Measurements from ENCODE around the gene TTC39B.

TTC39B gene

DNA sequence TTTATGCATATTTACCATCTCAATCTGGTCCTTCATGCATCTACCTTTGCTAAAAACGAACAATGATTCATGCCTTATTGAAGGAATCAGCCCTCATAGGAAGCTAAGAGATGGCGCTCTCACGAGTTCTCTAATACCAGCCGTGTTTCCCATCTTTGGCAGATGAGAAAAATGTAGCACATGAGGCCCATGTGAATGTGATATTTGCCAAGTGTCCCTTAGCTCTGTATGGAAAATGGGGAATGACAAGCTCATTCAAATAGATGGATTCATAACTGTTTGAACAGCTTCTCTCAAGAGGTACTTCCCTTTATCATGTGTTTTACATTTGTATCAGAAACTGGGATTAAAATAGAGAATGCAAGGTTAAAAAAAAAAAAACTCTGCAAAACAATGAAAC is 66.1 kb downstream of the TTC39B start:
- Histone ChIP-seq H3K79me2 (ENCODE audit: insufficient read depth, low read length) (no peaks in the 10 kb centered on the region), H3K9ac (ENCODE audit: low read length) (no peak overlapping the region), H3K4me1 (ENCODE audit: insufficient read depth, low read length, severe bottlenecking) (no peaks in the 10 kb centered on the region), H3K36me3 (ENCODE audit: insufficient read depth, low read length) (no peaks in the 10 kb centered on the region), H3K27me3 (ENCODE audit: insufficient read depth, low read length) (no peaks in the 10 kb centered on the region), H3K9me3 (ENCODE audit: low read length) (no peaks in the 10 kb centered on the region), H3K4me2 (ENCODE audit: low read length) (no peak overlapping the region), H3F3A (ENCODE audit: insufficient read depth, low read length) (no peaks in the 10 kb centered on the region), H3K27ac (ENCODE audit: low read depth, low read length, poor library complexity, severe bottlenecking) (no peak overlapping the region), H2AFZ (ENCODE audit: low read length) (no peak overlapping the region), H3K4me3 (ENCODE audit: low read depth, low read length, poor library complexity, severe bottlenecking) (no peak overlapping the region), H3K9me2 (ENCODE audit: low read depth, low read length) (no peaks in the 10 kb centered on the region), H4K20me1 (ENCODE audit: insufficient read depth, low read length) (no peaks in the 10 kb centered on the region)
- TF ChIP-seq EZH2 (IDR thresholded peaks at IDR 0.05; ENCODE audit: borderline replicate concordance, low read length): no peak
- TF ChIP-seq, protein P1, sequence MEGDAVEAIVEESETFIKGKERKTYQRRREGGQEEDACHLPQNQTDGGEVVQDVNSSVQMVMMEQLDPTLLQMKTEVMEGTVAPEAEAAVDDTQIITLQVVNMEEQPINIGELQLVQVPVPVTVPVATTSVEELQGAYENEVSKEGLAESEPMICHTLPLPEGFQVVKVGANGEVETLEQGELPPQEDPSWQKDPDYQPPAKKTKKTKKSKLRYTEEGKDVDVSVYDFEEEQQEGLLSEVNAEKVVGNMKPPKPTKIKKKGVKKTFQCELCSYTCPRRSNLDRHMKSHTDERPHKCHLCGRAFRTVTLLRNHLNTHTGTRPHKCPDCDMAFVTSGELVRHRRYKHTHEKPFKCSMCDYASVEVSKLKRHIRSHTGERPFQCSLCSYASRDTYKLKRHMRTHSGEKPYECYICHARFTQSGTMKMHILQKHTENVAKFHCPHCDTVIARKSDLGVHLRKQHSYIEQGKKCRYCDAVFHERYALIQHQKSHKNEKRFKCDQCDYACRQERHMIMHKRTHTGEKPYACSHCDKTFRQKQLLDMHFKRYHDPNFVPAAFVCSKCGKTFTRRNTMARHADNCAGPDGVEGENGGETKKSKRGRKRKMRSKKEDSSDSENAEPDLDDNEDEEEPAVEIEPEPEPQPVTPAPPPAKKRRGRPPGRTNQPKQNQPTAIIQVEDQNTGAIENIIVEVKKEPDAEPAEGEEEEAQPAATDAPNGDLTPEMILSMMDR (IDR thresholded peaks at IDR 0.05; ENCODE audit: low read length): no peak

DNA sequence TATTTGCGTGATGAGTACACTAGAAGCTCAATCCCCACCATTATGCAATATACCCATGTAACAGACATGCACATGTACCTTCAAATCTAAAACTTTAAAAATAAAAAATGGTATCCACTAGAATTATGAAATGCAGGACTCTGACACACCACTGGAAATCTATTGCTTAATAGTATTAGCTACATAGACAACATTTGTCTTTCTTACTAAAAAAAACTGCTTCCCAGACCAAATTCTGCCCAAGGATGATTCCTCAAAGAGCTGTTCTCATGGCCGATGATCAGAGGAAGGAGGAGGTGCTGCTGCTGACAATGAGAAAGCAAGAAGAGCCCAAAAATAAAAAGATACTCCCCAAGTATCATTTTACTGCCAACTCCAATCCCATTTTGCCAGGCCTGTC is 67.2 kb downstream of the TTC39B start:
- TF ChIP-seq, protein P1 (IDR thresholded peaks at IDR 0.05; ENCODE audit: low read length): no peak
- TF ChIP-seq EZH2 (IDR thresholded peaks at IDR 0.05; ENCODE audit: borderline replicate concordance, low read length): no peak
- Histone ChIP-seq H4K20me1 (ENCODE audit: insufficient read depth, low read length) (no peaks in the 10 kb centered on the region), H3K4me3 (ENCODE audit: low read depth, low read length, poor library complexity, severe bottlenecking) (no peak overlapping the region), H3K9ac (ENCODE audit: low read length) (no peak overlapping the region), H3K36me3 (ENCODE audit: insufficient read depth, low read length) (no peaks in the 10 kb centered on the region), H3K27me3 (ENCODE audit: insufficient read depth, low read length) (no peaks in the 10 kb centered on the region), H3K9me3 (ENCODE audit: low read length) (no peaks in the 10 kb centered on the region), H3K9me2 (ENCODE audit: low read depth, low read length) (no peaks in the 10 kb centered on the region), H3K4me1 (ENCODE audit: insufficient read depth, low read length, severe bottlenecking) (no peaks in the 10 kb centered on the region), H3K27ac (ENCODE audit: low read depth, low read length, poor library complexity, severe bottlenecking) (no peak overlapping the region), H3K4me2 (ENCODE audit: low read length) (no peak overlapping the region), H3K79me2 (ENCODE audit: insufficient read depth, low read length) (no peaks in the 10 kb centered on the region), H2AFZ (ENCODE audit: low read length) (no peak overlapping the region), H3F3A (ENCODE audit: insufficient read depth, low read length) (no peaks in the 10 kb centered on the region)

DNA sequence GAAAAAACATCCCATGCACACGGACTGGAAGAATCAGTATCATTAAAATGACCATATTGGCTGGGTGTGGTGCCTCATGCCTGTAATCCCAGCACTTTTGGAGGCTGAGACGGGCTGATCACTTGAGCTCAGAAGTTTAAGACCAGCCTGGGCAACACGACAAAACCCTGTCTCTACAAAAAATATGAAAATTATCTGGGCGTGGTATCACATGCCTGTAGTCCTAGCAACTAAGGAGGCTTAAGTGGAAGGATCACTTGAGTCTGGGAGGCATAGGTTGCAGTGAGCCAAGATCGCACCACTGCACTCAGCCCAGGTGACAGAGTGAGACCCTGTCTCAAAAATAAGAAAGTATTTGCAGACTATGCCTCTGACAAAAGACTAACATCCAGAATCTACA is 68.4 kb downstream of the TTC39B start:
- Histone ChIP-seq H3K4me1 (ENCODE audit: insufficient read depth, low read length, severe bottlenecking) (no peaks in the 10 kb centered on the region), H3K27ac (ENCODE audit: low read depth, low read length, poor library complexity, severe bottlenecking) (no peak overlapping the region), H3K9me2 (ENCODE audit: low read depth, low read length) (no peaks in the 10 kb centered on the region), H3K9me3 (ENCODE audit: low read length) (no peaks in the 10 kb centered on the region), H4K20me1 (ENCODE audit: insufficient read depth, low read length) (no peaks in the 10 kb centered on the region), H3K27me3 (ENCODE audit: insufficient read depth, low read length) (no peaks in the 10 kb centered on the region), H3K4me2 (ENCODE audit: low read length) (no peak overlapping the region), H3F3A (ENCODE audit: insufficient read depth, low read length) (no peaks in the 10 kb centered on the region), H3K4me3 (ENCODE audit: low read depth, low read length, poor library complexity, severe bottlenecking) (no peak overlapping the region), H3K36me3 (ENCODE audit: insufficient read depth, low read length) (no peaks in the 10 kb centered on the region), H2AFZ (ENCODE audit: low read length) (no peak overlapping the region), H3K79me2 (ENCODE audit: insufficient read depth, low read length) (no peaks in the 10 kb centered on the region), H3K9ac (ENCODE audit: low read length) (no peak overlapping the region)
- TF ChIP-seq, protein P1 (IDR thresholded peaks at IDR 0.05; ENCODE audit: low read length): no peak
- no peak for TF ChIP-seq EZH2 (IDR thresholded peaks at IDR 0.05; ENCODE audit: borderline replicate concordance, low read length)

All from OCI-LY1 (cell line).